MM.1S (cell line): Measurements from ENCODE around the gene EXOC7.

Experiments used
- DNase-seq: peaks from one replicate; pipeline ENCODE4 v3.0.0-alpha.2; 2015
- H2AFZ ChIP-seq: fragments of 300-600 bp; sonication (generic); 2 replicates; pipeline ENCODE4 v1.6.0; 2016; ENCODE audit warnings: antibody characterized with exemption, low read length
- H3F3A ChIP-seq: fragments of 300-600 bp; sonication (generic); 2 replicates; pipeline ENCODE4 v1.6.1; 2016; ENCODE audit warnings: mild to moderate bottlenecking, antibody characterized with exemption, low read length, moderate library complexity, mixed read lengths; ENCODE audit not compliant: insufficient read depth
- H3K27ac ChIP-seq: fragments of 300-600 bp; sonication (generic); 2 replicates; pipeline ENCODE4 v1.5.1; 2016; ENCODE audit warnings: mild to moderate bottlenecking, low read length
- H3K27me3 ChIP-seq: fragments of 300-600 bp; sonication (generic); replicated peaks from 2 replicates; pipeline ENCODE4 v1.6.0; 2016; ENCODE audit warnings: low read length; ENCODE audit not compliant: insufficient read depth
- H3K36me3 ChIP-seq: fragments of 300-600 bp; sonication (generic); replicated peaks from 2 replicates; pipeline ENCODE4 v1.6.1; 2016; ENCODE audit warnings: mild to moderate bottlenecking, low read length, mixed read lengths; ENCODE audit not compliant: insufficient read depth
- H3K4me1 ChIP-seq: fragments of 300-600 bp; sonication (generic); 2 replicates; pipeline ENCODE4 v1.6.1; 2016; ENCODE audit warnings: low read length, mixed read lengths
- H3K4me2 ChIP-seq: fragments of 300-600 bp; sonication (generic); 2 replicates; pipeline ENCODE4 v1.6.0; 2016; ENCODE audit warnings: low read depth, low read length
- H3K4me3 ChIP-seq: fragments of 300-600 bp; sonication (generic); 2 replicates; pipeline ENCODE4 v1.5.1; 2016; ENCODE audit warnings: low read length, mixed read lengths
- H3K79me2 ChIP-seq: fragments of 300-600 bp; sonication (generic); 2 replicates; pipeline ENCODE4 v1.6.1; 2016; ENCODE audit warnings: mixed run types, low read length, mixed read lengths
- H3K9ac ChIP-seq: fragments of 300-600 bp; sonication (generic); 2 replicates; pipeline ENCODE4 v1.6.1; 2016; ENCODE audit warnings: low read length, mixed read lengths
- H3K9me2 ChIP-seq: fragments of 300-600 bp; sonication (generic); replicated peaks from 2 replicates; pipeline ENCODE4 v1.6.1; 2016; ENCODE audit warnings: mild to moderate bottlenecking, low read length, mixed read lengths; ENCODE audit not compliant: insufficient read depth
- H3K9me3 ChIP-seq: fragments of 300-600 bp; sonication (generic); replicated peaks from 2 replicates; pipeline ENCODE4 v1.6.1; 2016; ENCODE audit warnings: mild to moderate bottlenecking, low read length, mixed read lengths; ENCODE audit not compliant: insufficient read depth
- H4K20me1 ChIP-seq: fragments of 300-600 bp; sonication (generic); 2 replicates; pipeline ENCODE4 v1.6.1; 2016; ENCODE audit warnings: mild to moderate bottlenecking, low read length, moderate library complexity, mixed read lengths; ENCODE audit not compliant: insufficient read depth
- CTCF ChIP-seq: fragments of 300-600 bp; sonication (generic); IDR thresholded peaks from 2 replicates; pipeline ENCODE4 v1.5.1; 2016; ENCODE audit warnings: antibody characterized with exemption, low read length, mixed read lengths
- EZH2 ChIP-seq: fragments of 300-600 bp; sonication (generic); optimal IDR thresholded peaks from 2 replicates; pipeline ENCODE3; 2017; ENCODE audit warnings: low read depth, mild to moderate bottlenecking, antibody characterized with exemption, low read length, mixed read lengths
- EZH2phosphoT487 ChIP-seq: fragments of 300-600 bp; sonication (generic); IDR thresholded peaks from 2 replicates; pipeline ENCODE4 v1.6.1; 2018; ENCODE audit warnings: antibody characterized with exemption, low read length

EXOC7 gene

GRCh38 chr17:76125391-76125675 is 21.7 kb upstream of the EXOC7 start:
- no peak for DNase-seq
- TF ChIP-seq CTCF (no peak), EZH2phosphoT487 (no peak), EZH2 (no peak)
- H4K20me1 ChIP-seq, result no peaks in the 10 kb centered on the region
- H3K4me3 ChIP-seq, result no peak overlapping the region
- H3K4me1 ChIP-seq, result no peaks in the 10 kb centered on the region
- no peaks in the 10 kb centered on the region for H3K9me3 ChIP-seq
- H3K27ac ChIP-seq, result no peak overlapping the region
- H3K27me3 ChIP-seq, result no peaks in the 10 kb centered on the region
- H3K9me2 ChIP-seq, result no peaks in the 10 kb centered on the region
- H3K79me2 ChIP-seq, result no peaks in the 10 kb centered on the region
- H2AFZ ChIP-seq, result no peak overlapping the region
- H3K4me2 ChIP-seq, result no peak overlapping the region
- H3K9ac ChIP-seq, result no peak overlapping the region
- no peaks in the 10 kb centered on the region for H3K36me3 ChIP-seq
- no peaks in the 10 kb centered on the region for H3F3A ChIP-seq

GRCh38 chr17:76124582-76125390 is 21.2 kb upstream of the EXOC7 start:
- H3K9me3 ChIP-seq, result no peaks in the 10 kb centered on the region
- no peak overlapping the region for H3K9ac ChIP-seq
- H3K36me3 ChIP-seq, result no peaks in the 10 kb centered on the region
- no peaks in the 10 kb centered on the region for H3K79me2 ChIP-seq
- no peaks in the 10 kb centered on the region for H3F3A ChIP-seq
- H3K4me3 ChIP-seq, result no peak overlapping the region
- H3K4me2 ChIP-seq, result no peak overlapping the region
- H2AFZ ChIP-seq, result no peak overlapping the region
- no peaks in the 10 kb centered on the region for H3K4me1 ChIP-seq
- DNase-seq, result no peak
- no peak for TF ChIP-seq EZH2phosphoT487
- TF ChIP-seq EZH2, result no peak
- TF ChIP-seq CTCF, result peak; percentile 26
- no peaks in the 10 kb centered on the region for H3K9me2 ChIP-seq
- H4K20me1 ChIP-seq, result no peaks in the 10 kb centered on the region
- no peak overlapping the region for H3K27ac ChIP-seq
- H3K27me3 ChIP-seq, result no peaks in the 10 kb centered on the region

GRCh38 chr17:76123749-76124581 is 20.4 kb upstream of the EXOC7 start:
- Histone ChIP-seq H3K9ac (no peak overlapping the region), H2AFZ (no peak overlapping the region), H3K4me2 (no peak overlapping the region), H3K9me2 (no peaks in the 10 kb centered on the region), H3K36me3 (no peaks in the 10 kb centered on the region), H3K27ac (no peak overlapping the region), H3K79me2 (no peaks in the 10 kb centered on the region), H3K9me3 (no peaks in the 10 kb centered on the region), H4K20me1 (no peaks in the 10 kb centered on the region), H3K4me1 (no peaks in the 10 kb centered on the region), H3K4me3 (no peak overlapping the region), H3K27me3 (no peaks in the 10 kb centered on the region), H3F3A (no peaks in the 10 kb centered on the region)
- TF ChIP-seq EZH2 (no peak), EZH2phosphoT487 (no peak), CTCF (no peak)
- no peak for DNase-seq
